SK-N-SH treated with all-trans-retinoic acid at 6 μM for 48 hours (cell line): ENCODE measurements around the gene HSPA12A.

Experiments used
- ATAC-seq: fragments of 200-7000 bp; cut with Tn5 transposase; 3 replicates; pipeline ENCODE4 v1.9.1; 2020; ENCODE audit warnings: mild to moderate bottlenecking, moderate library complexity
- ARNTL ChIP-seq: fragments of 450-650 bp; formaldehyde crosslinking; IDR thresholded peaks from 2 replicates; pipeline ENCODE4 v1.5.0; 2020; ENCODE audit warnings: low read depth, mild to moderate bottlenecking, moderate library complexity, borderline replicate concordance
- BACH2 ChIP-seq: fragments of 250-450 bp; sonication (Bioruptor Pico); IDR thresholded peaks from 2 replicates; pipeline ENCODE4 v1.9.0; 2021; ENCODE audit warnings: mild to moderate bottlenecking, borderline replicate concordance
- CSDC2 ChIP-seq: fragments of 250-450 bp; sonication (Bioruptor Pico); IDR thresholded peaks from 2 replicates; pipeline ENCODE4 v1.5.0; 2020; ENCODE audit warnings: mild to moderate bottlenecking, moderate library complexity
- ESRRG ChIP-seq: fragments of 250-450 bp; sonication (Bioruptor Pico); IDR thresholded peaks from 2 replicates; pipeline ENCODE4 v1.6.1; 2021; ENCODE audit warnings: mild to moderate bottlenecking
- GLIS3 ChIP-seq: fragments of 250-450 bp; sonication (Bioruptor Pico); IDR thresholded peaks from 2 replicates; pipeline ENCODE4 v1.5.0; 2020; ENCODE audit warnings: mild to moderate bottlenecking, moderate library complexity
- ISL1 ChIP-seq: fragments of 250-450 bp; sonication (Bioruptor Pico); IDR thresholded peaks from 2 replicates; pipeline ENCODE4 v2.1.2; 2022; ENCODE audit warnings: mild to moderate bottlenecking, moderate library complexity
- PATZ1 ChIP-seq: fragments of 250-450 bp; sonication (Bioruptor Pico); IDR thresholded peaks from 2 replicates; pipeline ENCODE4 v1.8.0; 2020; ENCODE audit warnings: mild to moderate bottlenecking, moderate library complexity, borderline replicate concordance
- PPARA ChIP-seq: fragments of 250-450 bp; sonication (Bioruptor Pico); IDR thresholded peaks from 2 replicates; pipeline ENCODE4 v1.5.0; 2020; ENCODE audit warnings: mild to moderate bottlenecking, borderline replicate concordance
- RARB ChIP-seq: fragments of 250-450 bp; sonication (Bioruptor Pico); IDR thresholded peaks from 2 replicates; pipeline ENCODE4 v1.8.0; 2021; ENCODE audit warnings: mild to moderate bottlenecking, moderate library complexity
- SNAI2 ChIP-seq: fragments of 250-450 bp; sonication (Bioruptor Pico); IDR thresholded peaks from 2 replicates; pipeline ENCODE4 v1.5.0; 2020; ENCODE audit warnings: mild to moderate bottlenecking, moderate library complexity
- TCF4 ChIP-seq: fragments of 250-450 bp; sonication (Bioruptor Pico); IDR thresholded peaks from 2 replicates; pipeline ENCODE4 v1.8.0; 2021; ENCODE audit warnings: mild to moderate bottlenecking, moderate library complexity, borderline replicate concordance
- TSHZ2 ChIP-seq: fragments of 250-450 bp; sonication (Bioruptor Pico); IDR thresholded peaks from 2 replicates; pipeline ENCODE4 v1.5.0; 2020; ENCODE audit warnings: mild to moderate bottlenecking, moderate library complexity
- ZC3H10 ChIP-seq: fragments of 250-450 bp; sonication (Bioruptor Pico); IDR thresholded peaks from 2 replicates; pipeline ENCODE4 v1.5.1; 2021; ENCODE audit warnings: mild to moderate bottlenecking, moderate library complexity
- ZFP3 ChIP-seq: fragments of 250-450 bp; sonication (Bioruptor Pico); IDR thresholded peaks from 2 replicates; pipeline ENCODE4 v1.5.0; 2020; ENCODE audit warnings: mild to moderate bottlenecking, moderate library complexity
- ZFP30 ChIP-seq: fragments of 450-650 bp; formaldehyde crosslinking; IDR thresholded peaks from 2 replicates; pipeline ENCODE4 v1.5.0; 2022; ENCODE audit warnings: mild to moderate bottlenecking, moderate library complexity
- ZNF565 ChIP-seq: fragments of 450-650 bp; formaldehyde crosslinking; conservative IDR thresholded peaks from 2 replicates; pipeline ENCODE4 v1.5.0; 2020; ENCODE audit warnings: low read depth, mild to moderate bottlenecking, moderate library complexity
- ZNF70 ChIP-seq: fragments of 450-650 bp; formaldehyde crosslinking; IDR thresholded peaks from 2 replicates; pipeline ENCODE4 v1.5.0; 2020; ENCODE audit warnings: mild to moderate bottlenecking, moderate library complexity
- ZNF8 ChIP-seq: fragments of 450-650 bp; formaldehyde crosslinking; IDR thresholded peaks from 2 replicates; pipeline ENCODE4 v1.5.0; 2020; ENCODE audit warnings: mild to moderate bottlenecking, moderate library complexity
- TF ChIP-seq, protein P1 (sequence below): fragments of 250-450 bp; sonication (Bioruptor Pico); IDR thresholded peaks from 2 replicates; pipeline ENCODE4 v1.8.0; 2021; ENCODE audit warnings: low read depth, mild to moderate bottlenecking, moderate library complexity, borderline replicate concordance
- TF ChIP-seq, protein P2 (sequence below): fragments of 250-450 bp; sonication (Bioruptor Pico); IDR thresholded peaks from 2 replicates; pipeline ENCODE4 v1.5.1; 2021; ENCODE audit warnings: mild to moderate bottlenecking, moderate library complexity

HSPA12A gene

DNA sequence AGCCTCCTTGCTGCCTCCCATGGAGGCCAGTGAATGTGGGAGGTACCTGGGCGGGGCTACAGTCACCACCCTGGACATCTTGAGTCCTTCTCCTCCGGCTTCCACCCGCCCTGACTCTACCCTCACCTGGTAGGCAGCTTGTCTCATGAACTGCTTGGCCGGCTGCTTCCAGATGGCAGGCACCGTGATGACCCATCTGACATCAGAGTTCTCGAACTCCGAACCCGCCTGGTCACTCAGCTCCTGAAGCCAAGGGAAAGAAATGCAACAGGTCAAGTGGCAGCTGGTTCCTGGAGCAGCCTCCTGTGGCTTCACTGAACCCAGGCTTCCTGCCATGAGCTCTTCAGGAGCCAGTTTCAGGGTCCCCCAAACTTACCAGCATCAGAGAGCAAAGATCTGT, 50.1 kb downstream of the HSPA12A start:
- TF ChIP-seq TCF4 (no peak), PATZ1 (CRISPR knock-in tag) (no peak), ZC3H10 (CRISPR knock-in tag) (no peak), BACH2 (CRISPR knock-in tag) (no peak), ZNF8 (CRISPR knock-in tag) (no peak), ISL1 (CRISPR knock-in tag) (no peak), ZNF565 (CRISPR knock-in tag) (no peak), ZFP30 (no peak), CSDC2 (CRISPR knock-in tag) (no peak), ARNTL (no peak), ZNF70 (CRISPR knock-in tag) (no peak), PPARA (no peak), RARB (no peak), ESRRG (CRISPR knock-in tag) (no peak), GLIS3 (CRISPR knock-in tag) (no peak), ZFP3 (no peak), TSHZ2 (CRISPR knock-in tag) (no peak)
- TF ChIP-seq, protein P1, sequence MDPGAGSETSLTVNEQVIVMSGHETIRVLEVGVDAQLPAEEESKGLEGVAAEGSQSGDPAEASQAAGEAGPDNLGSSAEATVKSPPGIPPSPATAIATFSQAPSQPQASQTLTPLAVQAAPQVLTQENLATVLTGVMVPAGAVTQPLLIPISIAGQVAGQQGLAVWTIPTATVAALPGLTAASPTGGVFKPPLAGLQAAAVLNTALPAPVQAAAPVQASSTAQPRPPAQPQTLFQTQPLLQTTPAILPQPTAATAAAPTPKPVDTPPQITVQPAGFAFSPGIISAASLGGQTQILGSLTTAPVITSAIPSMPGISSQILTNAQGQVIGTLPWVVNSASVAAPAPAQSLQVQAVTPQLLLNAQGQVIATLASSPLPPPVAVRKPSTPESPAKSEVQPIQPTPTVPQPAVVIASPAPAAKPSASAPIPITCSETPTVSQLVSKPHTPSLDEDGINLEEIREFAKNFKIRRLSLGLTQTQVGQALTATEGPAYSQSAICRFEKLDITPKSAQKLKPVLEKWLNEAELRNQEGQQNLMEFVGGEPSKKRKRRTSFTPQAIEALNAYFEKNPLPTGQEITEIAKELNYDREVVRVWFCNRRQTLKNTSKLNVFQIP, result no peak
- TF ChIP-seq, protein P2, sequence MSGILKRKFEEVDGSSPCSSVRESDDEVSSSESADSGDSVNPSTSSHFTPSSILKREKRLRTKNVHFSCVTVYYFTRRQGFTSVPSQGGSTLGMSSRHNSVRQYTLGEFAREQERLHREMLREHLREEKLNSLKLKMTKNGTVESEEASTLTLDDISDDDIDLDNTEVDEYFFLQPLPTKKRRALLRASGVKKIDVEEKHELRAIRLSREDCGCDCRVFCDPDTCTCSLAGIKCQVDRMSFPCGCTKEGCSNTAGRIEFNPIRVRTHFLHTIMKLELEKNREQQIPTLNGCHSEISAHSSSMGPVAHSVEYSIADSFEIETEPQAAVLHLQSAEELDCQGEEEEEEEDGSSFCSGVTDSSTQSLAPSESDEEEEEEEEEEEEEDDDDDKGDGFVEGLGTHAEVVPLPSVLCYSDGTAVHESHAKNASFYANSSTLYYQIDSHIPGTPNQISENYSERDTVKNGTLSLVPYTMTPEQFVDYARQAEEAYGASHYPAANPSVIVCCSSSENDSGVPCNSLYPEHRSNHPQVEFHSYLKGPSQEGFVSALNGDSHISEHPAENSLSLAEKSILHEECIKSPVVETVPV (CRISPR knock-in tag), result no peak
- no peak for ATAC-seq

GRCh38 chr10:116691635-116692034, 50.7 kb downstream of the HSPA12A start:
- TF ChIP-seq ARNTL (no peak), ESRRG (CRISPR knock-in tag) (no peak), ISL1 (CRISPR knock-in tag) (no peak), ZNF565 (CRISPR knock-in tag) (no peak), SNAI2 (no peak), ZNF70 (CRISPR knock-in tag) (no peak), TSHZ2 (CRISPR knock-in tag) (no peak)
- TF ChIP-seq, protein P1, result no peak
- ATAC-seq, result no peak
